Peyer's patch (tissue), 4 donors: ENCODE results near the gene TATDN3.

ENCODE experiments used
- CTCF ChIP-seq, 6 experiments: fragments of 450-650 bp in 4 of 6; fragments of 200-600 bp in 2 of 6; sonication (generic) in 1 of 6; IDR thresholded peaks; one replicate each; pipeline ENCODE4 v1.5.1; 2017 to 2019; ENCODE audit warnings: antibody characterized with exemption in 6 of 6, mild to moderate bottlenecking in 3 of 6, moderate library complexity in 1 of 6
- POLR2A ChIP-seq, 2 donors: fragments of 450-650 bp; IDR thresholded peaks; one replicate each; pipeline ENCODE4 v1.5.1; 2017; ENCODE audit warnings: antibody characterized with exemption in 2 of 2, mild to moderate bottlenecking in 2 of 2, moderate library complexity in 2 of 2

DNA sequence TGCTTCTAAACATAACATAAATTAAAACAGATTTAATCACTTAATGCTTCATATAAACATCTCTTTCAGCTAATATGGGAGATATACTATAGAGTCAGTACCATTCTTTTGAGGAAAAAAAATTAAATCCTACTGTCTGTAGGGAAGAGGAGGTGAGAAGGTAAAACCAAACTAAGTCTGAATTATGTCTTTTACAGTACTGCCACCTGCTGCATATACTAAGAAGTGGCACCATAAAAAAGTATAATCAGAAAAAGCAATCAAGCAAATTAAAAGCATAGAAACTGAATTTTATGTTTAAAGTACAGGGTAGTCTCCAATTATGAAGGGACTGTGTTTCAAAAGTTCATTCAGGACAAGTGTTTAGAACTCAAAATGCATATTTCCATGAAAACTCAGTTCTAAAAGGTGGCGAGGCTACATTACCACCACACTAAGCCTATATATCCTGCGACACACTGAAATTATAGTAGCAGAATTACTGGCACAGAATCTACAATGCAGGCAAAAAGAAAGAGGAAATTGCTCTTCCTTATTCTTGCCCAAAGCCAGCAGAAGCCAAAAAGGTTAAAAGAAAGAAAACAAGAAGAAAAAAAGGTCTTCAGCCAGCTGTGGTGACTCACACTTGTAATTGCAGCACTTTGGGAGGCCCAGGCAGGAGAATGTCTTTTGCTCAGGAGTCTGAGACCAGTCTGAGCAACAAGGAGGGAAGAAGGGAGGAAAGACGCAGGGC is 9.1 kb upstream of the TATDN3 start:
- TF ChIP-seq CTCF (IDR thresholded peaks at IDR 0.05) = peak; percentile 14 to 81 (median 60)
- TF ChIP-seq POLR2A (IDR thresholded peaks at IDR 0.05) = no peak
